HG02840 (cell line): ENCODE measurements around the gene MATR3.
"Not testable (repeated sequence)": the region's sequence is repeated elsewhere in the genome, so short reads cannot be mapped to it uniquely, and the experiment has no call there.

Experiments used
- ATAC-seq: cut with Tn5 transposase; IDR thresholded peaks from one replicate; pipeline ENCODE4 v1.9.1; 2021; ENCODE audit warnings: mild to moderate bottlenecking, moderate library complexity, moderate number of reproducible peaks; ENCODE audit not compliant: unreplicated experiment, low FRiP score

MATR3 gene

DNA sequence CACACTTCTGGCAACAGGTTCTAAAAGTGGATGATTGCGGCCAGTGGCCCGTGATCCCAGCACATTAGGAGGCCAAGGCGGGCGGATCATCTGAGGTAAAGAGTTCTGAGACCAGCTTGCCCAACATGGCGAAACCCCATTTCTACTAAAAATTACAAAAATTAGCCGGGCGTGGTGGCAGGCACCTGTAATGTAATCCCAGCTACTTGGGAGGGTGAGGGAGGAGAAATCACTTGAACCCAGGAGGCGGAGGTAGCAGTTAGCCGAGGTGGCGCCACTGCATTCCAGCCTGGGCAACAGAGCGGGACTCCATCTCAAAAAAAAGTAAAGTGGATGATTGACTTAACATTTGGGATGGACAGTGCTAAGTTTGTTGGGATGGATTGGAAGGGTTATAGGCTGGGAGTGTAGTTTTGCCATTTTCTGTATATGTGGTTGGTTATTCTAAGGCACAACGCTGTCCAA lies 3.4 kb downstream of the MATR3 start:
- no peak for ATAC-seq

GRCh38 chr5:139297439-139298133 lies 4.0 kb downstream of the MATR3 start:
- ATAC-seq: no peak

- no peak for ATAC-seq
Observed at GRCh38 chr5:139298242-139298641, 4.7 kb downstream of the MATR3 start.

GRCh38 chr5:139299486-139299885 lies 5.9 kb downstream of the MATR3 start:
- no peak for ATAC-seq

DNA sequence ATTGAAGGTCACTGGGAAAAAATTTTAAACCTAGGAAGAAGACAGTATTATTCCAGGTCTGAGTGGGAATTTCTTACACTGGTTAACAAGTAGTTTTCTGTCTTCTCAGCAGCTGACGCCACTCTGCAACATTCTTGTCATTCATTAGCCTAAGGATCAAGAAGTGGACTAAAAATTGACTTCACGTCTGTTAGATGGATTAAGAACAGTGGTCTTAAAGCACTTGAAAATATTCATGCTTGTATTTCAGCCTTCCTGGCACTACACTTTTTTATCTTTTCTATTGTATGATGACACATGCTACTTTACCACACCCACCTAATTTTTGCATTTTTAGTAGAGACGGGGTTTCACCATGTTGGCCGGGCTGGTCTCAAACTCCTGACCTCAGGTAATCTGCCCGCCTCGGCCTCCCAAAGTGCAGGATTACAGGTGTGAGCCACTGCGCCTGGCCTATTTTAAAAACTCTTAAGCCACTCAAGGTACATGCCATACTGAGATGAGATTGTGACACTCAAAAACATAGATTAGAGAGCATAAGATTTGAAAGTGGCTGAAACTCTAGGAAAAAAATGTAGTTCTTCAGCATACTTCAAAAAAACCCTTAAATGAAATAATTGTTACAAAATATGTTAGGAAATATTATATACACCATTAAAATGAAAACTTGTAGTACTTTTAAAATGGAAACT lies 8.4 kb downstream of the MATR3 start:
- no peak for ATAC-seq

- no peak for ATAC-seq
Observed at GRCh38 chr5:139304391-139305324, 11.1 kb downstream of the MATR3 start.

GRCh38 chr5:139306197-139306596 lies 12.7 kb downstream of the MATR3 start:
- ATAC-seq: no peak

DNA sequence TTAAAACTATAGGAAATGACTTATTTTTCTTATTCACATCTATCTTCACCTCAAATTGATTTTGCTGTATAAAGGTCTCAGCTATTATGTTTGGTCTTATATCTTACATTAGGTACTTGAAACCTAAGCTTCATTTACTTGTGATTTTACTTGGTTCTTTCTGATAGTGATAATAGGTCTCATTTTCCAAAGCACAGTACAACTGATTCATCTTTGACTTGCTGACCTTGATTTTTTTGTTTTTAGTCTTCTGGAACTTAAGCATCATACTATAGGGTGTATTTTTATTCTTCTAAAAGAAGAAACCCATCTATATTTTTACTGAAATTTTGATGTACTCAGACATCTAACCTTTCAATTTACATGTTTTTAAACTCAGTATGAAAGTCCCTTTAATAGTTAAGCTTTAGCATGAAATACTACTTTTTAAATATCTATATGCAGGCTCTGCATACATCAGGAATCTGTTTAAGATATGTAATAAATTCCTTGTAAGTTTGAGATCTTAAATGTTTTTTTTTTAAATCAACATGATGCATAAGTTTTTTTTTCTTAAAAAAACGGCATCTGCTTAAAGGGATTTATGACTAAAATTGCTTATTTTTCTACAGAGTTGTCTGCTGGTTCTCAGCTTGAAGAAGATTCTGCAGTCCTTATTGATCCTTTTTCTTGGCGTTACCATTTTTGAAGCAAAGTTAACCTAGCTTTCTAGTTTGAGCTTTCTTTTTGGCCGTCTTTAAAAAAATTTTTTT lies 13.3 kb downstream of the MATR3 start:
- no peak for ATAC-seq

- ATAC-seq: no peak
Observed at GRCh38 chr5:139308797-139309196, 15.3 kb downstream of the MATR3 start.

DNA sequence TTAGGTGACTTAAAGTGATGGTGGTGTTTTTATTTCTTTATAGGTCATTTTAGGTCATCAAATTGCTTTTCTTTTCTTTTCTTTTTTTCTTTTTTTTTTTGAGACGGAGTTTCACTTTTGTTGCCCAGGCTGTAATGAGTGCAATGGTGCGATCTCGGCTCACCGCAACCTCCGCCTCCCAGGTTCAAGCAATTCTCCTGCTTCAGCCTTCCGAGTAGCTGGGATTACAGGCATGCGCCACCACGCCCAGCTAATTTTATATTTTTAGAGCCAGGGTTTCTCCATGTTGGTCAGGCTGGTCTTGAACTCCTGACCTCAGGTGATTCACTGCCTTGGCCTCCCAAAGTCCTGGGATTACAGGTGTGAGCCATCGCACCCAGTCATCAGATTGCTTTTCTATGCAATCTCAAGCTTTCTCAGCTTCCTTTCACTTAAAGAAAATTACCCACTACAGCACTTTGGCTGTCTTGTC lies 17.2 kb downstream of the MATR3 start:
- not testable (repeated sequence) for ATAC-seq

DNA sequence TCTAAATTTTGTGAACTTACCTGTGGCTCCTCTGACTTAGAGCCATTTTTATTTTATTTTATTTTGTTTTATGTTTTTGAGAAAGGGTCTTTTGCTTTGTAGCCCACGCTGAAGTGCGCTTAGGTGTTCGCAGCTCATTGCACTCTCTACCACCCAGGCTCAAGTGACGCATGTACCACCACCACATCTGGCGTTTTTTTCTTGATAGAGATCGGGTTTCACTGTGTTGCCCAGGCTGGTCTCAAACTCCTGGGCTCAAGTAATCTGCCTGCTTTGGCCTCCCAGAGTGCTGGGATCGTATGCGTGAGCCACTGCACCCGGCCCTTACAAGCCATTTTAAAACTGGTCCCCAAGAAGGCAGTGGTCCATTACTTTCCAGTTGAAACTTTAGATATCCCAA lies 18.5 kb downstream of the MATR3 start:
- ATAC-seq: no peak

- ATAC-seq: no peak
Observed at GRCh38 chr5:139314276-139314675, 20.7 kb downstream of the MATR3 start.

- ATAC-seq: no peak
Observed at GRCh38 chr5:139315056-139315615, 21.6 kb downstream of the MATR3 start.

- ATAC-seq: no peak
Observed at GRCh38 chr5:139335811-139336210, 42.3 kb downstream of the MATR3 start.

- no peak for ATAC-seq
Observed at GRCh38 chr5:139340051-139340450, 46.5 kb downstream of the MATR3 start.

- ATAC-seq: no peak
Observed at GRCh38 chr5:139341187-139341688, 47.7 kb downstream of the MATR3 start.

DNA sequence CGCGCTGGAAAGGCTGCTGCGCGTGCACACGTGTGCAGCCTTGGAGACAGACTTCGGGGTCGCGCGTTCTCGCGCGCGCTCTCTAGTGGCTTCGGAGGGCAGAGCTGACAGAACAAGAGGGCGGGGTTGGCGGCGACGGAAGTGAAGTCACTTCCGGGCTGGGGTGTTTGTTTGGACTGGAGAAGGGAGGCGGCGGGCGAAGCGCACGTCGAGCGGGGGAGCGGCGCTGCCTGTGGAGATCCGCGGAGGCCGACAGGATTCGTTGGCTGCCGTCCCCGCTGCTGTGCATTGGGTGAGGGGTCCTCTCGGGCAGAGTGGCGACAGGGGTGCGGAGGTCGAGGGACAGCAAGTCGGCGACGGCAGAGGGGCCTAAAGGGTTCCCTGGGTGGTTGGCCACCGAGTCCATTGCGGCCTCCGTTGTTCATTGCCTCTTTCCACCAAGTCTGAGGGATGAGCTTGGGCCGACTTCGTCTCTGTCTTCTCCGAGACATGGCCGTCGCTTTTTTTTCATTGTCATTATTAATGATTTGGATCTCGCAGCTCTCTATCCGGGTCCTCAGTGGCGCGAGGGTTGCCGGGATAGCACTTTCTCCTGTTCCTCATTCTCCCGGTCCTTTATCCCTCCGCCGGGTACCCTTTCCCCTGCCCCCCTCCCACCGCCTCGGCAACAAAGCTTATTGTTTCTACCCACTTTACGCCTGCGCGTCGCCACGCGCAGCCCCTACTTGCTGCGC lies 48.3 kb downstream of the MATR3 start, which contains the start of gene PAIP2:
Gene PAIP2 (plus strand): TSS at position 166 of the 734 bp plus-strand sequence. CDS start 21,931 bp downstream, outside the sequence.
- ATAC-seq: peak; percentile 93

DNA sequence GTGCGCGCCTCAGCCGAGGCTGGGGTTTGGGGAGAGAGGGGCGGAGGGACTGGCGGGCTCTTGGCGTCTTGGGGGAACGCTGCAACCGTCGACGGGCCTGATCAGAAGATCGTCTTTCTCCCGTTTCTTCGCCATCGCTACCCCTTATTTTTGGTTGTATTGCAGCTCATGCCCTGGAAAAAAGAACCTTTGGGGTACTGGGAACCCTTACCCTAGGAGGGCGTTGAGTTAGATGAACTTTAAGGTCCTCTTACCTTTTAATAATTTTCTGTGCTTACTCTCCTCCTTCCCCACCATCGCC lies 48.8 kb downstream of the MATR3 start:
- no peak for ATAC-seq

DNA sequence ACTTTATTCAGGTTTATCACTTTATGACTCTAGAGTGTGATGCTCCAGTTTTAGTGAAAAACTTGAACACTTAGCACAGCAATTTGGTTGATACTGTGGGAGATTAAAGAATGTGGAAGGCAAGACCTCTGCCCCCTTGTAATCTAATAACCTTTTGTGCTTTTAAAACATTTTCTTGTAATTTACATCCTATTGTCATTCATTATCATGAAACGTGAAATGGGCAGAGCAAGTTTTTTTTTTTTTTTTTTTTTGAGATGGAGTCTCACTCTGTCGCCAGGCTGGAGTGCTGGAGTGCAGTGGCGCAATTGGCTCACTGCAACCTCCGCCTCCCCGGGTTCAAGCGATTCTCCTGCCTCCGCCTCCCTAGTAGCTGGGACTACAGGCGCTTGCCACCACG lies 49.9 kb downstream of the MATR3 start:
- ATAC-seq: no peak
